Cardiac fibroblast (primary cell): Measurements from ENCODE around the gene RAB11FIP4.

ENCODE experiments used
- DNase-seq, 2 donors: peaks; one replicate each; pipeline versions ENCODE4 v3.0.0 to v3.0.0-alpha.2; 2010; ENCODE audit warnings: low read depth in 2 of 2
- H3K4me3 ChIP-seq, 2 donors: replicated peaks in 1 of 2; 1 replicate in 1 of 2; 2 replicates in 1 of 2; pipeline ENCODE4 v1.5.1; 2011; ENCODE audit warnings: low read depth in 2 of 2, low read length in 2 of 2, mild to moderate bottlenecking in 2 of 2, moderate library complexity in 1 of 2
- CTCF ChIP-seq: IDR thresholded peaks from one replicate; pipeline ENCODE4 v1.5.1; 2011; ENCODE audit warnings: low read depth, mild to moderate bottlenecking, low read length, inconsistent platforms

RAB11FIP4 gene

GRCh38 chr17:31515267-31515666 lies 123.8 kb downstream of the RAB11FIP4 start:
- no peak for DNase-seq
- no peak overlapping the region for H3K4me3 ChIP-seq
- no peak for TF ChIP-seq CTCF

GRCh38 chr17:31517524-31517923 lies 126.0 kb downstream of the RAB11FIP4 start:
- H3K4me3 ChIP-seq = no peak overlapping the region
- DNase-seq = no peak
- no peak for TF ChIP-seq CTCF

- TF ChIP-seq CTCF = no peak
- no peak for DNase-seq
- H3K4me3 ChIP-seq = no peak overlapping the region
These were observed 127.0 kb downstream of the RAB11FIP4 start for GRCh38 chr17:31518478-31518877.

- DNase-seq = no peak
- H3K4me3 ChIP-seq = no peak overlapping the region
- no peak for TF ChIP-seq CTCF
These were observed 130.3 kb downstream of the RAB11FIP4 start for GRCh38 chr17:31521632-31522283.

- DNase-seq = no peak
- no peak for TF ChIP-seq CTCF
These were observed 130.9 kb downstream of the RAB11FIP4 start for GRCh38 chr17:31522284-31522931.

GRCh38 chr17:31522987-31523495 lies 131.6 kb downstream of the RAB11FIP4 start:
- TF ChIP-seq CTCF = no peak
- no peak for DNase-seq
- H3K4me3 ChIP-seq = no peak overlapping the region

More at GRCh38 chr17:31522284-31522931, 130.9 kb downstream of the RAB11FIP4 start:
- no peak overlapping the region for H3K4me3 ChIP-seq
